SK-N-SH (cell line): ENCODE measurements around the gene SGCA. TPM values are rescaled to one million over a fixed set of nuclear protein-coding genes. Genes with fewer than 3 reads are reported as not detected.

Source experiments
- CTCF ChIA-PET: fragments of 300-600, 350-600 bp; formaldehyde crosslinking; extraction: SDS; loops from one replicate; lab custom pipeline; 2021; lab: Yijun Ruan, JAX
- POLR2A ChIA-PET: fragments of 350-600 bp; sonication (Branson Sonifier 250); formaldehyde crosslinking; extraction: SDS; loops from one replicate; lab custom pipeline; 2020; ENCODE audit warnings: antibody characterized with exemption, inconsistent platforms; lab: Yijun Ruan, JAX
- DNase-seq: peaks from one replicate; pipeline ENCODE4 v3.0.0; 2012
- H2AFZ ChIP-seq: fragments of 200-600 bp; sonication (generic); 2 replicates; pipeline ENCODE4 v1.8.1; 2016; ENCODE audit warnings: antibody characterized with exemption, mild to moderate bottlenecking, low read depth
- H3F3A ChIP-seq: fragments of 200-600 bp; sonication (generic); replicated peaks from 2 replicates; pipeline ENCODE3; 2016; ENCODE audit warnings: antibody characterized with exemption, mild to moderate bottlenecking; ENCODE audit not compliant: insufficient read depth
- H3K27ac ChIP-seq, 2 experiments: fragments of 200-500 bp in 1 of 2; fragments of 200-600 bp in 1 of 2; sonication (Bioruptor generic) in 1 of 2; sonication (generic), shearing (Covaris generic) in 1 of 2; 2 replicates each; pipeline versions ENCODE4 v1.5.1 to v1.6.1; 2014 to 2016; ENCODE audit warnings: low read depth in 2 of 2, inconsistent platforms in 1 of 2, low read length in 1 of 2, mild to moderate bottlenecking in 1 of 2, mixed read lengths in 1 of 2
- H3K27me3 ChIP-seq: fragments of 200-600 bp; sonication (generic), shearing (Covaris generic); 2 replicates; pipeline ENCODE4 v1.6.1; 2016; ENCODE audit warnings: mixed run types; ENCODE audit not compliant: insufficient read depth
- H3K36me3 ChIP-seq, 2 experiments: fragments of 200-500 bp in 1 of 2; fragments of 200-600 bp in 1 of 2; sonication (Bioruptor generic) in 1 of 2; sonication (generic) in 1 of 2; replicated peaks in 1 of 2; 2 replicates each; pipeline versions ENCODE3 to v1.5.1; 2014 to 2016; ENCODE audit warnings: low read length in 1 of 2, mild to moderate bottlenecking in 1 of 2; ENCODE audit not compliant: insufficient read depth in 2 of 2, control insufficient read depth in 1 of 2
- H3K4me1 ChIP-seq, 2 experiments: fragments of 200-500 bp in 1 of 2; fragments of 200-600 bp in 1 of 2; sonication (Bioruptor generic) in 1 of 2; sonication (generic), shearing (Covaris generic) in 1 of 2; 2 replicates each; pipeline versions ENCODE4 v1.5.1 to v1.6.1; 2014 to 2016; ENCODE audit warnings: low read depth in 1 of 2, low read length in 1 of 2, mixed run types in 1 of 2; ENCODE audit not compliant: insufficient read depth in 2 of 2, control insufficient read depth in 1 of 2
- H3K4me2 ChIP-seq: fragments of 200-600 bp; sonication (generic), shearing (Covaris generic); 2 replicates; pipeline ENCODE4 v1.6.1; 2017; ENCODE audit warnings: mixed run types
- H3K4me3 ChIP-seq, 2 experiments: fragments of 200-500 bp in 1 of 2; fragments of 200-600 bp in 1 of 2; sonication (Bioruptor generic) in 1 of 2; sonication (generic), shearing (Covaris generic) in 1 of 2; 2 replicates each; pipeline versions ENCODE4 v1.5.1 to v1.8.1; 2014 to 2016; ENCODE audit warnings: low read depth in 2 of 2, inconsistent platforms in 1 of 2, low read length in 1 of 2, mild to moderate bottlenecking in 1 of 2, mixed read lengths in 1 of 2, moderate library complexity in 1 of 2
- H3K79me2 ChIP-seq: fragments of 200-600 bp; sonication (generic); 2 replicates; pipeline ENCODE4 v1.8.1; 2017; ENCODE audit warnings: mild to moderate bottlenecking; ENCODE audit not compliant: insufficient read depth
- H3K9ac ChIP-seq: fragments of 200-600 bp; sonication (generic); 2 replicates; pipeline ENCODE4 v1.6.1; 2017; ENCODE audit warnings: mixed run types
- H3K9me2 ChIP-seq: fragments of 200-600 bp; sonication (generic); 2 replicates; pipeline ENCODE4 v1.6.1; 2017; ENCODE audit warnings: mixed run types
- H3K9me3 ChIP-seq: fragments of 200-600 bp; sonication (generic); 2 replicates; pipeline ENCODE4 v1.6.1; 2017; ENCODE audit warnings: mixed run types, mild to moderate bottlenecking, moderate library complexity
- H4K20me1 ChIP-seq: fragments of 200-600 bp; sonication (generic); 2 replicates; pipeline ENCODE4 v1.6.1; 2017; ENCODE audit warnings: mild to moderate bottlenecking, mixed run types; ENCODE audit not compliant: insufficient read depth
- CTCF ChIP-seq: fragments of 200-600 bp; sonication (generic); IDR thresholded peaks from 2 replicates; pipeline ENCODE4 v1.6.1; 2017; ENCODE audit warnings: antibody characterized with exemption, mild to moderate bottlenecking, moderate library complexity
- EP300 ChIP-seq, 2 experiments: IDR thresholded peaks; 2 replicates each; pipeline versions ENCODE4 v1.4.0 to v1.6.1; 2012; ENCODE audit warnings: borderline replicate concordance in 1 of 2, low read depth in 1 of 2, low read length in 1 of 2
- EZH2phosphoT487 ChIP-seq: fragments of 200-600 bp; sonication (generic); IDR thresholded peaks from 2 replicates; pipeline ENCODE4 v1.6.1; 2017; ENCODE audit warnings: low read depth, mixed run types, mild to moderate bottlenecking, antibody characterized with exemption, moderate library complexity, borderline replicate concordance
- FOSL2 ChIP-seq: IDR thresholded peaks from 2 replicates; pipeline ENCODE4 v1.4.0; 2012; ENCODE audit warnings: low read depth, mild to moderate bottlenecking, moderate library complexity, borderline replicate concordance
- GABPA ChIP-seq: IDR thresholded peaks from 2 replicates; pipeline ENCODE4 v1.4.0; 2012; ENCODE audit warnings: low read depth, mild to moderate bottlenecking
- GATA2 ChIP-seq: sonication (generic); formaldehyde crosslinking; IDR thresholded peaks from 2 replicates; pipeline ENCODE4 v1.5.0; 2020; ENCODE audit warnings: mild to moderate bottlenecking, missing genetic modification reagents
- IRF3 ChIP-seq: fragments of 150-350 bp; IDR thresholded peaks from 2 replicates; pipeline ENCODE4 v1.6.1; 2016; ENCODE audit warnings: mild to moderate bottlenecking, low read depth, low read length
- MEF2A ChIP-seq: IDR thresholded peaks from 2 replicates; pipeline ENCODE4 v1.4.0; 2012; ENCODE audit warnings: low read depth, borderline replicate concordance
- POLR2AphosphoS5 ChIP-seq: IDR thresholded peaks from 2 replicates; pipeline ENCODE4 v1.6.1; 2012; ENCODE audit warnings: low read depth, low read length
- RAD21 ChIP-seq: IDR thresholded peaks from 2 replicates; pipeline ENCODE4 v1.6.1; 2012; ENCODE audit warnings: mild to moderate bottlenecking, low read length
- RCOR1 ChIP-seq: fragments of 150-350 bp; IDR thresholded peaks from 2 replicates; pipeline ENCODE4 v1.6.1; 2017; ENCODE audit warnings: antibody characterized with exemption, low read length
- RFX5 ChIP-seq: IDR thresholded peaks from 2 replicates; pipeline ENCODE4 v1.6.1; 2012; ENCODE audit warnings: mild to moderate bottlenecking, improper control_type of control experiment, low read length
- TAF1 ChIP-seq: IDR thresholded peaks from 2 replicates; pipeline ENCODE4 v1.6.1; 2012; ENCODE audit warnings: low read depth, mild to moderate bottlenecking, low read length, moderate library complexity, borderline replicate concordance
- TCF12 ChIP-seq: IDR thresholded peaks from 2 replicates; pipeline ENCODE4 v1.4.0; 2012
- ZBTB33 ChIP-seq: IDR thresholded peaks from 2 replicates; pipeline ENCODE4 v1.4.0; 2012; ENCODE audit warnings: low read depth, borderline replicate concordance
- WGBS: methylation state at CpG from one replicate; pipeline ENCODE4 v1.1.6; 2017; ENCODE audit warnings: low lambda C conversion rate; 5-methylcytosine and 5-hydroxymethylcytosine counted together
- polyA plus RNA-seq, 3 experiments: library from polyadenylated mRNA; depleted of rRNA; stranded (reverse); fragments of >200 nt; gene quantifications; 2 replicates each; pipeline ENCODE4 v1.2.3, GENCODE V29; 2012

Gene SGCA
- polyA plus RNA-seq, 1 of the 3 experiments (the other 2 are of a cell fraction) = not detected

GRCh38 chr17:50137042-50137441 is 28.8 kb upstream of the SGCA start:
- no peak overlapping the region for H3K4me2 ChIP-seq
- H3K27me3 ChIP-seq = no peaks in the 10 kb centered on the region
- H3K9me2 ChIP-seq = no peaks in the 10 kb centered on the region
- WGBS = 96% methylated on average over 4 of the region's 4 CpGs
- ChIA-PET POLR2A (interaction anchor here (1.4 to 1.6 kb wide), 2 partner anchors 11 to 15 kb away, joined by 3 to 6 read pairs; no protein-coding TSS in a partner anchor), CTCF (interaction anchor here (1.3 to 9.3 kb wide), 7 partner anchors 14 to 61 kb away, joined by 4 to 169 read pairs (median 7); partner anchors contain the start of genes PDK2 and PPP1R9B)
- H3K4me3 ChIP-seq = no peak overlapping the region
- DNase-seq = no peak
- H4K20me1 ChIP-seq = peaks cover 24% of the 10 kb centered on the region
- no peak overlapping the region for H3K27ac ChIP-seq
- no peak overlapping the region for H2AFZ ChIP-seq
- peaks cover 36% of the 10 kb centered on the region for H3F3A ChIP-seq
- no peak for TF ChIP-seq FOSL2
- no peak for TF ChIP-seq TAF1
- no peak for TF ChIP-seq IRF3
- TF ChIP-seq TCF12 = no peak
- TF ChIP-seq MEF2A = no peak
- TF ChIP-seq EZH2phosphoT487 = no peak
- TF ChIP-seq RAD21 = no peak
- no peak for TF ChIP-seq RFX5
- no peak for TF ChIP-seq POLR2AphosphoS5
- no peak for TF ChIP-seq RCOR1
- TF ChIP-seq ZBTB33 = no peak
- TF ChIP-seq GATA2 (CRISPR knock-in tag) = no peak
- TF ChIP-seq GABPA = no peak
- TF ChIP-seq EP300 (IDR thresholded peaks at IDR 0.05; ENCODE audit: borderline replicate concordance in 1 of 2, low read depth in 1 of 2, low read length in 1 of 2) = no peak
- TF ChIP-seq CTCF = no peak
- H3K9ac ChIP-seq = no peak overlapping the region
- peaks cover 45 to 67% of the 10 kb centered on the region in 2 experiments for H3K36me3 ChIP-seq
- peaks cover 19 to 20% of the 10 kb centered on the region in 2 experiments; a peak in 3 of 4 replicates for H3K4me1 ChIP-seq
- no peaks in the 10 kb centered on the region for H3K9me3 ChIP-seq
- H3K79me2 ChIP-seq = peaks cover 4% of the 10 kb centered on the region; the same call in 1 of the 2 replicates
